ENCODE results near the gene UNC93B1.
"Not testable (repeated sequence)": the region's sequence is repeated elsewhere in the genome, so short reads cannot be mapped to it uniquely, and the experiment has no call there.

The UNC93B1 gene

GRCh38 chr11:68010090-68011041 is 6.5 kb upstream of the UNC93B1 start, which contains the start of gene ALDH3B1:
Gene ALDH3B1, plus strand, starts transcription at chr11:68010327. Its CDS starts 4,971 bp downstream, at chr11:68015298.
- no peak for DNase-seq (ENCODE audit: low read depth in 1 of 2, low spot score in 1 of 2)

DNA sequence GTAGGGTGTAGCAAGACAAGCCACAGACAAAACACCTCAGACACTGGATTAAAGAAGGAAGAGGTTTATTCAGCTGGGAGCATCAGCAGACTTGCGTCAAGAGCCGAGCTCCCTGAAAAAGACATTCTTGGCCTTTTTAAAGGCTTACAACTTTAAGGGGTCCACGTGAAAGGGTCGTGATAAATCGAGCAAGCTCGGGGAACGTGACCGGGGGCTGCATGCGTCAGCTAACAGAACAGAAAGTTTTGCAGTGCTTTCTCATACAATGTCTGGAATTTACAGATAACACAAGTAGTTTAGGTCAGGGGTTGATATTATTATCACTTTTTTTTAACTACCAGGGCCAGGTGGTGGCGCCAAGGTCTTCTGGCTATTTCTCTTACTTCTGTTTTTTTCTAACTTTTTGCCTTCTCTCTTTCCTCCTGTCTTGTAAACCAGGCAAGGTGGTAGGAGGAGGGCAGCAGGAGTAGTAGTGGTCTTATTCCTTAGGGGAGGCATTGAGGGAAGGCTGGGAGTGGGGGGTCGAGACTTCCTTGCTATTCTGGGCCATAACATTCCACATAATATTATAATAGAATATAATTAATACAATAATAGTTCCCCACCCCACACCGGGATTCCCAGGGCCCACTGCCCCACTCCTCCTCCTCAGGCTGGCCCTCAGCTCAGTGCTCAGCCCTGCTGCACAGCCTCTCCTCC is 5.6 kb upstream of the UNC93B1 start:
- DNase-seq (ENCODE audit: low read depth in 1 of 2, low spot score in 1 of 2) = no peak

DNA sequence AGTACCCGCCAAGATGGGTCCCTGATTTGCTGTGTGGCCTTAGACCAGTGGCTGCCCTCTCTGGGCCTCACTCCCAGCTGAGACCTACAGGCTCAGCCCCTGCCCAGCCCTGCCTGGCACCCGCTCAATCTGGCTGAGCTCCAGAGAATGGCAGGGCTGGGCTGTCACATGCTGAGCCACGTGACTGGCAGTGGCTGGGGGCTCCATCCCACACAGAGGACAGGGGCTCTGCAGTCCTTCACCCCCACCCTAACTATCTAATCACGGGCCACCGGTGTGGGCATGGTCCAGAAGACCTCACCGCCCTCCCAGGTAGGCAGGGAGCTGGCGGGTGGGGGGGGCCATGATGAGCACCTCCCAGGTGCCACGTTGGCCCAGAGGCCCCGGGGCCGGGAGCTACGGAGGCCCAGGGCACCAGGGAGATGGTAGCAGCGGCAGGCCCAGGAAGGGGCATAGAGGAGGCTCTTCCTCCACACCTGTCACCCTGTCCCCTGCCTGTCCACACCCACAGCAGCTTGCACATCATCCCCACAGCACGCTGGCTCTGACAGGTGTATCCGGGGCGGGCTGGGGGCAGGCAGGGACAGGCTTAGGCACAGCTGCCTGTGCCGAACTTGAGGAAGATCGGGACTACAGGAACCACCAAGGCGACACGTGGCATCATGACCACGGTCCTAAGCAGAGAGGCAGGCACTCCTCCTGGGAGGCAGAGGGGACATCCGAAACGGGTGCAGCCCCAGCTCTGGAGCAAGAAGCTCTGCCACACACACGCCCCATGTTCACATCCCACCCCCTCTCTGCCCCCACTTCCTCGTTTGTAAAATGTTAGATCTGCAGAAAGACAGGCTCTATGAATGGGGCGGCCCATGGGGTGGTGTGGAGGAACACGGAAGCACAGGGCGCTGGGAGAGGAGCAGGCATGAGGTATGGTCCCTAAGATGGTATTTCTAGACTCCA is 4.8 kb upstream of the UNC93B1 start:
- no peak for DNase-seq (ENCODE audit: low read depth in 1 of 2, low spot score in 1 of 2)

DNA sequence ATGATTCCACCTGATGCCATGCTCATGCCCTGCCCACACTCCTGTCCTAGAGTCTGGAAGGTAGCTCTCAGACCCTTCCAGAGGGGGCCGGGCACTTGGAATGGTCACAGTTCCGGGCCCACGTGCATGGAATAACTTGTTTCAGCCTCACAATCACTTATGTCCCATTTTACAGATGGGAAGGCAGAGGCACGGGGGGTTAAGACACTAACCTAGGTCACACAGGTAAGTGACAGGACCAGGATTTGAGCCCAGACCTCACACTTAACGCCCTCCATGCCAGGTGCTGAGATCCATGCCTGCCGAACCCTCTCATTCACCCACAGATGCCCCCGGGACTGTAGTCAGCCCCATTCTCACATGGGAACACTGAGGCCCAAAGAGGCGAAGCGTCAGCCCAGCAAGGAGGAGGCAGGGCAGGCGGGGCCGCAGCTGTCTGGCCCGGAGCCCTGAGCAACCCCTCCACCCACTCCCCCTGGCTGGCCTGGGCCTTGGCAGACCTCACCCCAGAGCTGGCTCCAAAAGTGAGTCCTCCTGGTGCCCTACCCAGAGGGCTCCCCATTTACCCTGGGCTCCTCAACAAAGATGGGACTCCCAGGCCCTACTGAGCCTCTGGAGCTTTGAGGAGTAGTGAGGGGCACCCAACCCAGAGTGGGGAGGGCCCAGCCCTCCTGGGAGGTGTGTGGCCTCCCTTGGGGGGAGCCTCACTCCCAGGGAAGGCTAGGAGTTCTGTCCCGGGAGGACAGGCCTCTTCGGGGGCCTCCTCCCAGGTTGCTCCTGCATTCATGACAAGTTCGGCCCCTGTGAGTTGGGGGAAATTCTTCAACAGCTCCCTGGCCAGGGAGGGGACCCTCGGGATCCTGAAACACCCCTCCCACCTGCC is 3.8 kb upstream of the UNC93B1 start:
- DNase-seq (ENCODE audit: low read depth in 1 of 2, low spot score in 1 of 2) = no peak

DNA sequence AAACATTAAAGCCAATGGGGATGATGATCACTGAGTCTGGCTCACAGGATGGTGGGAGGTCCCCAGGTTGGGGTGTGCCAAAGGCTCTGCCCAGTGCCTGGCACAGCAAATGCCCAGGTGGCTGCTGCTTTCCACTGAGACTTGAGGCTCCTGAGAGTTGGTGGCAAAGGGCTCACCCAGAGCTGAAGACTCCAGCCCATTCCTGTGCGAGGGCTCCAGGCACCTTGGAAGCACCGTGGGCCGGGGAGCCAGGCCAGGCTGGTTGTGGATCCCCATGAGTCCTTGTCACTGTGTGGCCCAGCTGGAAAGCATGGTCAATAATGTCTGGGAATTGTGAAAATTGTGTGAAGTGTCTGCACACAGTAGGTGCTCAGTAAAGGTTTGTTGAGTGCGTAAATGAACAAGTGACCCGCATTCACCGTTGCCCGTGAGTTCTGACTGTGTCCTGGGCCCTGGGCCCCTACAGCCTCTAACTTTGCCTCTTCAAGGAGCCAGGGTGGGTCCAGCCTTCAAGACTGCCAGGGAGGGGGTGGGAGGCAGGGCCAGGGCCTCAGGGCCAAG is 2.8 kb upstream of the UNC93B1 start:
- no peak for DNase-seq (ENCODE audit: low read depth in 1 of 2, low spot score in 1 of 2)

GRCh38 chr11:68004551-68005335 is 846 bp upstream of the UNC93B1 start:
- no peak for DNase-seq (ENCODE audit: low read depth in 1 of 2, low spot score in 1 of 2)

DNA sequence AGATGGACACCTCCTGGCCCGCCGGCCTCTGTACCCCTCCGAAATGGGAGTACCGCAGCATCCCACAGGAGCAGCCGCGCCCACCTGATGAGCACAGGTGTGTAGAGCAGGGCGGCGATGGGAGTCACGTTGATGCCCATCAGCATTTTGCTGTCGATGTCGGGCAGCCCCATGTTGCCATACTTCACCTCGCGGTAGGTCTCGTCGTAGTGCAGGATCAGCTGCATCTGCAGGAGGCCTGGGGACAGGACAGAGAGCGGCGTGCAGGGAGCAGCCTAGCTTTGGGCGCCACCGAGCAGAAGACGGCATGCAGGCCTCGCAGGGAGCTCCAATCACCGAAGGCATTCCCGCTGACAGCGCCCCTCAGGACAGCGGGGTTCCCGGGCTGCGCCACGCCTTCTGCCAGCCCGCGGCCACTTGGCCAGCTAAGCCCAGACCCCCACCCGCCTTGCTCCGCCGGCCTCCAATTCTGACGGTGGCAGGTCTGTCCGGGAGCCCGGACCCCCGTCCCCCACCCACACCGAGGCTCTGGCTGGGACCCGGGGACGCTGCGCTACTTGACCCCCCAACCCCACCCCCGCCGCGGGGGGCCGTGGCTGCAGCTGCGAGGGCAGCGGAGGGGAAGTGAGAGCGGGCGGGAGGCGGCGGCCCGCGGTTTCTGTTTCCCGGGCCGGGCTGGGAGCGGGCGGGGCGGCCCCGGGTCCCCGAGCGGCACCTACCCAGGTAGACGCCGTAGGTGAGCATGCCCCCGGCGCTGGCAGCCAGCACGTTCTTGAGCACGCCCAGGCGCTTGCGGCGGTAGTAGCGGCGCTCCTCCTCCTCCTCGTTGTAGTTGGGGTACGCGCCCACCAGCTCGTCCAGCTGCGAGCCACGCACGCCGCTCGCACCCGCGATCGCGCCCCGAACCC is 705 bp downstream of the UNC93B1 start:
- DNase-seq (ENCODE audit: low read depth in 1 of 2, low spot score in 1 of 2) = peak; percentile 18 to 32

DNA sequence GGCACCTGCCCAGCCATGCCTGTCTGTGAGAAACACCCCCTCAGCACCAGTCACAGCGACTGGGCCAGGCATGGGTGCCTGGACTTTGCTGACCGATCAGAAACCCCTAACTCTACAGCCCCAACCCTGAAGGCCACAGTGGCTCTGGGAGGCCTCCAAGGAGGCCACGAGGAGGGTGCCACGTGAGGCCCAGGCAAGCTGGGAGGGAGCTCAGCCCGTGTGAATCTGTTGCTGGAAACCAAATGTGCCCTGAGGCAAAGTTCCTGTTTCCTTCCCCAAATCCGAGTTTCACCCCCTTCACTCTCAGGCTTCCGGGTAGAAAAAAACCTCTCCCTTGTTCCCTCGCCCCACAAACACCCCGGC is 1.3 kb downstream of the UNC93B1 start:
- DNase-seq (ENCODE audit: low read depth in 1 of 2, low spot score in 1 of 2) = no peak

DNA sequence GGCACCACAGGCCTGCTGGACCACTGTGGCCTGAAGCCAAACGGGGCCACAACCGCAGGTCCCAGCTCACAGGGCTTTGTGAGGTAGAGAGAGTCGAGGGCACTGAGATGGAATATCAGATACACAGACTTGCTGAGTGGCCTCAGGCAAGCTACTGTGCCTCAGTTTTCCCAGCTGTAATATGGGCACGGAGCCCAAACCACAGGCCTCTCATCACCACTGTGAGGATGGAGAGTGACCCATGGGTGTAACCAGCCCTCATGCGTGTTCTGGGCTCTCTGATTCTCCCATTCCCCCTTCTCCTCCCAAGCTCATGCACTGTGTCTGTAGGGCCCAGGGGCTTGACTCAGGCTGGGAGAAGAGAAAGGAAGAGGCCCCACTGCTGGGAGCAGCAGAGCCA is 4.2 kb downstream of the UNC93B1 start:
- DNase-seq (ENCODE audit: low read depth in 1 of 2, low spot score in 1 of 2) = no peak

DNA sequence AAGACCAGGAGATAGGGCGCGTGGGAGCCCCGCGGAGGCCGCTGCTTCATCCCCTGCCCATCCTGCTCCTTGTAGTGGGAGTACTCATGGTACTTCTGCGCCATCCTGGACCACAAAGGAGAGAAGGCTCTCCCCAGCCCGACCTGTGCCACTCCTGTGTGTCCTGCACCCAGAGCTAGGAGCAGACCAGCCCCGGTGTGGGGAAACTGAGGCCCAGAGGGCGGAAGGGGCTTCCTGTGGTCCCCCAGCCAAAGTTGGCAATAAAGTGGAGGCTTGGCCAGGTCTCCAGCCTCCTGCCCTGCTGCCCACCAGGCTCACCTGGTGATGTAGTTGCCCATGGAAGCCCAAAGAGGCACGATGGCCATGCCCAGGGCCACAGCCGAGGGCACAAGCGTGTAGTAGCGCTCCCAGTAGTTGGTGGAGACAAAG is 4.7 kb downstream of the UNC93B1 start:
- no peak for DNase-seq (ENCODE audit: low read depth in 1 of 2, low spot score in 1 of 2)

DNA sequence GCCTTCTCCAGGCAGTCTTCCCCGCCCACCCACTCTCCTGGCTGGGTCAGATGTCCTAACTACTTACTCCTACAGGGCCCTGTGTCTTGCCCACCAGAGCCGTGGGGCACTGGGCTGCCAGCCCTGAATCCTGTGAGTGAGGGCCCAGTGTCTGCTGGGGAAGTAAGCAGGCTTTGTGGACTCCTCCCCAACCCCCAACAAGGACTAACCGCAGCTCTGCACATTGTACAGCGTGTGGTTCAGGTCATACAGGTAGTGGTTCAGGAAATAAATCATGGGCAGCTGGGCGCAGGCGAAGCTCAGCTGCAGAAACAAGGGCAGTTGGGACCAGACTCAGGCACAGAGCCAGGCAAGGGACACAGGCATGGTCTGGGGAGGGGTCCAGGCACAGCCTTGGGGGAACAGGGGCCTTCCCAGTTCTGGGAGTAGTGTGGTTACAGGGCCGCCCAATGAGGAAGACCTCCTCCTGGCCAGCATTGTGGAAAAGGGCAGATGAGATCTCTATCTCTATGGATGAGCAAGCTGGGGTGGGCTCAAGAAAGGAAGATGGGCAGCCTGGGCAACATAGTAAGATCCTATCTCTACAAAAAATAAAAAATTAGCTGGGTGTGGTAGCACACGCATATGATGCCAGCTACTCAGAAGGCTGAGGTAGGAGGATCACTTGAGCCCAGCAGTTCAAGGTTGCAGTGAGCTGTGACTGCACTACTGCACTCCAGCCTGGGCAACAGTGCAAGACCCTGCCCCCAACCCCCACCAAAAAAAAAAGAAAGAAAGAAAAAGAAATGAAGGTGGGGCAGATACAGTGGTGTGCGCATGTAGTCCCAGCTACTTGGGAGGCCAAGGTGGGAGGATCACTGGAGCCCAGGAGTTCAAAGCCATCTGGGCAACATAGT is 5.5 kb downstream of the UNC93B1 start:
- no peak for DNase-seq (ENCODE audit: low read depth in 1 of 2, low spot score in 1 of 2)

GRCh38 chr11:67997475-67997921 is 6.4 kb downstream of the UNC93B1 start:
- no peak for DNase-seq (ENCODE audit: low read depth in 1 of 2, low spot score in 1 of 2)

GRCh38 chr11:67996622-67997474 is 7.0 kb downstream of the UNC93B1 start:
- DNase-seq (ENCODE audit: low read depth in 1 of 2, low spot score in 1 of 2) = no peak

DNA sequence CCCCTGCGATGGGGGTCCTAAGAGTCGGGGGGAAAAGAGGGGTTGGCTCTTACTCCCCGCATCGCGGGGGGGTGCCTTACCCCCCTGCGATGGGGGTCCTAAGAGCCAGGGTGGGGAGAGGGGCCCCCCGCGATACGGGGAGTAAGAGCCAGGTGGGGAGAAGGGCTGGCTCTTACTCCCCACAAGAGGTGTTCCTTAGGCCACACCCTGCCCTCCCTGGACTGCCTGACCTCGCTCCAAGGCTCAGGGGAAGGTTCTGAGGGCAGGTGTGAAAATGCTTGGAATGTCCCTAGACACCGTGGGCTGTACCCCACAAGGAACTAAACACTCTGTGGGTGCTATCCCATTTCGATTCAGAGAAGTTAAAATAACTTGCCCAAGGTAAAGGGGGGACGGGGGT is 7.8 kb downstream of the UNC93B1 start:
- no peak for DNase-seq (ENCODE audit: low read depth in 1 of 2, low spot score in 1 of 2)

DNA sequence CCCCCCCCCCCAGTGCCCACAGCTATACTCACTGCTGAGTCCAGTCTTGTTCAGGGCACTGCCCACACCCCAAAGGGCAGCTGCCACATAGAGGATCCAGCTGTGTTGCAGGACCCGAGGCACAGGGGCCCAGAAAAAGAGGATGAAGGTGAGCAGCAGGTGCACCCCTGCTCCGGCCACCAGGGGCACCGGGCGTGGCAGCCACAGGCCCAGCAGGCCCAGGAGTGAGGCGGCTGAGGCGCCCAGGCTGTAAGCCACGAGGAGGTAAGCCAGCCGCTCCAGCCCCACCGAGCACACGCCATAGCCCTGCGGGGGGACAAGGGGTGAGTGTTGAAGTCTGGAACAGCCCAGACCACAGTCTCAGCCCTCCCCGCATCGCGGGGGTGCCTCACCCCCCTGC is 8.3 kb downstream of the UNC93B1 start:
- DNase-seq (ENCODE audit: low read depth in 1 of 2, low spot score in 1 of 2) = not testable (repeated sequence)

DNA sequence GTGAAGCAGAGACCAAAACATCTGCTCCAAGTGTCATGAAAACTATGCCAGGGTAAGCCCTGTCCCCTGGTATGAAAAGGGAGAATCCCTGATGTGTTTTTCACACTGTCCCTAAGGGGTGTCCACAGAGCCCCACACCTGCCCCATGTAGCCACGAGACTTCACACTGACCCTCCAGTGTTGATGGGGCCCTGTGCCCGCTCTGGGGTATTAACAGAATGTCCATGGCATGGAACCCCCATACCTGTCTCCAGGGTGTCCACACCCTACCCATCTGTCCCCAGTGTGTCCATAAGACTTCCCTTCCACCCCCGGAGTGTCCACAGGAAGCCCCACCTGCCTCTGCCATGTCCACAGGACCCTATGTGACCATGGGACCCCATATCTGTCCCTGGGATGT is 8.8 kb downstream of the UNC93B1 start:
- not testable (repeated sequence) for DNase-seq (ENCODE audit: low read depth in 1 of 2, low spot score in 1 of 2)

Data from activated T-helper 1 cell treated with anti-CD3 and anti-CD28 coated beads, Interleukin-2, amount 50 U/mL, for 16 hours (primary cell).